ENCODE data around the gene TMPRSS6.

The TMPRSS6 gene

GRCh38 chr22:37051391-37052385, 57.8 kb downstream of the TMPRSS6 start, which contains the start of gene KCTD17:
KCTD17 (plus strand) TSS chr22:37051742; CDS start chr22:37051761, 19 bp downstream.
- no peaks in the 10 kb centered on the region for H3K36me3 ChIP-seq
- H3K4me1 ChIP-seq (ENCODE audit: control insufficient read depth in 1 of 2, insufficient read depth in 1 of 2, low read depth in 1 of 2, low read length in 1 of 2): peaks cover 12 to 19% of the 10 kb centered on the region in 2 experiments
- TF ChIP-seq CTCF (IDR thresholded peaks at IDR 0.05): no peak
- no peak within 1 kb of the TSS for H3K27ac ChIP-seq
- peaks cover 49% of the 10 kb centered on the region for H3K27me3 ChIP-seq
- H3K9me3 ChIP-seq: no peaks in the 10 kb centered on the region
- H3K4me3 ChIP-seq (ENCODE audit: low read depth in 1 of 2, low read length in 1 of 2): peak within 1 kb of the TSS; percentile 8 to 14

DNA sequence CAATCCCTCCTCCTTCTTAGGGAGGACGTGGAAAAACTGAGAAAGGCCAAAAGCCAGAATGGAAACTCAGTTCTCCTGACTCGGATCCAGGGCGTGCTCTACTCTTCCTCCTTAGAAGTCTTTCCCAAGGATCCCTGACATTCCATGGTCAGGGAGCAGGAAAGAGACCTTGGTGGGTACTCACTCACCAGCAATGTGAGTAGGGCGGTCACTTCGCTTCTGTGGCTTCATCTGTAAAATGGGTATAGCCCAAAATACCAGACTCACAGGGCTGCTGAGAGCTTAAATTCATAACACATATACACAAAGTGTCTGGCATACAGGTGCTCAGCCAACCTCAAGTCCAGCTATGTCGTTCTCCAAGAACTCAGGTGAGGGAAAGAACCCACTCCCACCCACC, 58.6 kb downstream of the TMPRSS6 start:
- Histone ChIP-seq H3K4me3 (ENCODE audit: low read depth in 1 of 2, low read length in 1 of 2) (no peak overlapping the region), H3K4me1 (ENCODE audit: control insufficient read depth in 1 of 2, insufficient read depth in 1 of 2, low read depth in 1 of 2, low read length in 1 of 2) (peaks cover 12 to 19% of the 10 kb centered on the region in 2 experiments), H3K36me3 (no peaks in the 10 kb centered on the region), H3K9me3 (no peaks in the 10 kb centered on the region), H3K27me3 (peaks cover 44% of the 10 kb centered on the region), H3K27ac (no peak overlapping the region)
- no peak for TF ChIP-seq CTCF (IDR thresholded peaks at IDR 0.05)

GRCh38 chr22:37049224-37049623, 60.3 kb downstream of the TMPRSS6 start:
- Histone ChIP-seq H3K27me3 (peaks cover 44% of the 10 kb centered on the region), H3K27ac (no peak overlapping the region), H3K4me3 (ENCODE audit: low read depth in 1 of 2, low read length in 1 of 2) (no peak overlapping the region), H3K4me1 (ENCODE audit: control insufficient read depth in 1 of 2, insufficient read depth in 1 of 2, low read depth in 1 of 2, low read length in 1 of 2) (peaks cover 12 to 19% of the 10 kb centered on the region in 2 experiments), H3K36me3 (no peaks in the 10 kb centered on the region), H3K9me3 (no peaks in the 10 kb centered on the region)
- TF ChIP-seq CTCF (IDR thresholded peaks at IDR 0.05): no peak

DNA sequence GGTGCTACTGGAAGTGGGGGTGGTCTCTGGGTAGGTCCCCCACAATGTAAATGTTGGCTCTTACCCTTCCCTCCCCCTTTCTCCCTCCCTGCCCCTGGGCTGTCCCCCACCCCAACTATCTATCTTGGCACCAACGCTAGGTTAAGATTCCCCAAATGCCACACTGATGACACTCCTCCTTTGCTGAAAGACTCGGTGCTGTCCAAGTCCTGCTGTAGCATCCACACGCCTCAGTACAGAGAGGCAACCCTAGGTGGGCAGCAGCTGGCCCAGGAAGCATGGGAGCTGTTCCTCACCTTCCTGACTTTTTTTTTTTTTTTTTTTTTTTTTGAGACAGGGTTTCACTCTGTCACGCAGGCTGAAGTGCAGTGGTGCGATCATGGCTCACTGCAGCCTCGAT, 61.4 kb downstream of the TMPRSS6 start:
- Histone ChIP-seq H3K4me1 (ENCODE audit: control insufficient read depth in 1 of 2, insufficient read depth in 1 of 2, low read depth in 1 of 2, low read length in 1 of 2) (peaks cover 12 to 19% of the 10 kb centered on the region in 2 experiments), H3K9me3 (no peaks in the 10 kb centered on the region), H3K4me3 (ENCODE audit: low read depth in 1 of 2, low read length in 1 of 2) (no peak overlapping the region), H3K27ac (no peak overlapping the region), H3K36me3 (no peaks in the 10 kb centered on the region), H3K27me3 (peaks cover 38% of the 10 kb centered on the region)
- no peak for TF ChIP-seq CTCF (IDR thresholded peaks at IDR 0.05)

GRCh38 chr22:37047006-37047405, 62.5 kb downstream of the TMPRSS6 start:
- no peaks in the 10 kb centered on the region for H3K9me3 ChIP-seq
- no peak for TF ChIP-seq CTCF (IDR thresholded peaks at IDR 0.05)
- no peak overlapping the region for H3K4me3 ChIP-seq (ENCODE audit: low read depth in 1 of 2, low read length in 1 of 2)
- no peaks in the 10 kb centered on the region for H3K36me3 ChIP-seq
- peaks cover 12 to 17% of the 10 kb centered on the region in 2 experiments for H3K4me1 ChIP-seq (ENCODE audit: control insufficient read depth in 1 of 2, insufficient read depth in 1 of 2, low read depth in 1 of 2, low read length in 1 of 2)
- no peak overlapping the region for H3K27ac ChIP-seq
- peaks cover 27% of the 10 kb centered on the region for H3K27me3 ChIP-seq
